GM19455 (cell line): ENCODE data around the gene CAPN5.

ENCODE experiments used
- ATAC-seq: cut with Tn5 transposase; IDR thresholded peaks from one replicate; pipeline ENCODE4 v1.9.1; 2021; ENCODE audit not compliant: unreplicated experiment

Gene CAPN5

DNA sequence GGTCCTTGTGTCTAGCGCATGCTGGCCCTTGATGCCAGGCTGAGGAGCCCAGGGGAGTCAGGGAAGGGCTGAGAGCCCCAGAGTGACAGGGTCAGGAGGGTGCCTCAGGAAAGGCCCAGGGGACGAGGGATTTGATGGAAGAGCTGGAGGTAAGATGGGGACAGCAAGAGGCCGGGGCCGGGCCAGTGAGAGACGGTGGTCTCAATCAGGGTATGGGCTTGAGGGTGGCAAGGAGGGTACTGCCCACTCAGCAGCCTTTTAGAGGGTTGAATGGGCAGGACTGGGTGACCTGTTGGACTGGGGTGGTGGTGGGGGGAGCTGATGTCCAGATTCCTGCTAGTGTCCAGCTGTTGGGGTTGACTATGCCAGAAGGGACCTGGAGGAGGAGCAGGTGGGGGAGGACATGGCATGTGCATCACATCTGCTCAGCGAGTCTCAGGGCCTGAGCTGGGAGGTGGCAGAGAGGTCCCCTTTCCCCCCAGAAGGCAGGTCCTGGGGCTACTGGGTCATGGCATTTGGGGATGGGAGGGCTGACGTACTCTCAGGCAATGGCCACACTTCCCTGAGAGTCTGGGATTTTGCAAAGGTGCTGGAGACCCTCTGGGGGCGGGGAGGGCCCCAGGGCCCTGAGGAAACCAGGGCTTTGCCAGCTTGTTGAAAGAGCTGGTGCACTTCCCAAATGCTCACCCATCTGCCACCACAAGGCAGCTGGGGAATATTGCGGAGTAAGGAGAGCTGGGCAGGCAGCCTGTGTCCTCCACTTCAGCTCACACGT is 79.7 kb downstream of the CAPN5 start:
- ATAC-seq = no peak

GRCh38 chr11:77147036-77147315 is 80.2 kb downstream of the CAPN5 start:
- ATAC-seq = no peak

DNA sequence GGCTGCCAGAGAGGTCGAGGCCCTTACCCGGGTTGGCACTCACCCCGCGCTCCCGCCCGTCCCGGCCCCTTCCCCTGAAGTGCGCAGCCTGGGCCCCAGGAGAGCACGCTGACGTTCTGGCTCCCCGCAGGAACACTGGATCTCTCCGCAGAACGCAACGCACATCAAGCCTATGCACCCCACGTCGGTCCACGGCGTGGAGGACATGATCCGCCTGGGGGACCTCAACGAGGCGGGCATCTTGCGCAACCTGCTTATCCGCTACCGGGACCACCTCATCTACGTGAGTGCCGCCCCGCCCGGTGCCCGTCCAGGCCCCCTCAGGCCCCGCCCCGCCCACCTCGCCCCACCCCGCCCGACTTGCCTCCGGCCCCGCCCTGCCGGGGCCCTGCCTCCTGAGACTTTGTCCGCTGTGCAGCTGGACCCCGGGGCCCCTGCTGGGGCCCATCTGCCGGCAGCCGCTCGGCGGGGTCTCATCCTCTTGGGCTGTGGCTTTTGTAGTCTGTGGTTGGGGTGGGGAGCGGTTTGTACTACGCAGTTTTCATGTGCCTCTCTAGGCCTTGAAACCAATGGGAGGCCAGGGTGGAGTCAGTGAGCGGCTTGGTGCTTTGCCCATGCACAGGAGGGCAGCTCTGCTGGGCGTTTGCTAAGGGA is 81.0 kb downstream of the CAPN5 start:
- ATAC-seq = no peak

GRCh38 chr11:77148963-77149715 is 82.4 kb downstream of the CAPN5 start:
- ATAC-seq = no peak

GRCh38 chr11:77149716-77150392 is 83.1 kb downstream of the CAPN5 start:
- ATAC-seq = no peak

DNA sequence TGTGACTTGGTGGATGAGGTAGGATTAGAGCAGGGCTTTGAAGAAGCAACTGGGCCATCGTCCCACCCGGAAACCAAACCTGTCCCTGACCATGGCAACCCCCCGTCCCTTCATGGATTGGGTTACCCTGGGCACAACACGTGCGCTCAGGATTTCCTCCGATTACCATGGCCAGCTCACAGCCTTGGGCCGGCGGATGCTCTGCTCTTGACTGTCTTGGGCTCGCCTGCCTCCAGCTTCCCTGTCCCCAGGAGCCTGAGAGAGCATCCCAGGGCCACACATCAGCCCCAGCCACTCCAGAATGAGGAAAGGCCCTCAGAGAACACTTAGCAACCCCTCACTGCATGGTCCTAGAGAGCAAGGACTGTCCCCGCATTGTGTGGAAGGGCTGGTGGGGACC is 84.1 kb downstream of the CAPN5 start:
- ATAC-seq = no peak

- no peak for ATAC-seq
Observed at GRCh38 chr11:77151804-77152509, 85.2 kb downstream of the CAPN5 start.

DNA sequence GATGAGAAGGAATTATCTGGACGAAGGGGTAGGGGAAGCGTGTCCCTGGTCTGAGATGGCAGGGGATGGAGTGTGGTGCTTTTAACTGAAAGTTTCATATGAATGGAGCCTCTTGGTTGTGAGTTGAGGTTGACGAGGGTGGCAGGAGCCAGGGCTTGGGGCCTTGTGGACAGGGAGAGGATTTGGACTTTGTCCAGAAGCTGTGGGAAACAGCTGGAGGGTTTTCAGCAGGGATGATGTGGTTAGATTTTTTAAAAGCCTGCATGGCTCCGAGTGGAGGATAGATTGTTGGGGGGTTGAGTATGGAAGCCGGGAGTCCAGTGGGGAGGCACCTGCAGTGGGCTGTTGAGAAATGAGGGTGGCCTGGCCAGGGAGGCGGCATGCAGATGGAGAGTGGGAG is 86.1 kb downstream of the CAPN5 start:
- ATAC-seq = no peak

DNA sequence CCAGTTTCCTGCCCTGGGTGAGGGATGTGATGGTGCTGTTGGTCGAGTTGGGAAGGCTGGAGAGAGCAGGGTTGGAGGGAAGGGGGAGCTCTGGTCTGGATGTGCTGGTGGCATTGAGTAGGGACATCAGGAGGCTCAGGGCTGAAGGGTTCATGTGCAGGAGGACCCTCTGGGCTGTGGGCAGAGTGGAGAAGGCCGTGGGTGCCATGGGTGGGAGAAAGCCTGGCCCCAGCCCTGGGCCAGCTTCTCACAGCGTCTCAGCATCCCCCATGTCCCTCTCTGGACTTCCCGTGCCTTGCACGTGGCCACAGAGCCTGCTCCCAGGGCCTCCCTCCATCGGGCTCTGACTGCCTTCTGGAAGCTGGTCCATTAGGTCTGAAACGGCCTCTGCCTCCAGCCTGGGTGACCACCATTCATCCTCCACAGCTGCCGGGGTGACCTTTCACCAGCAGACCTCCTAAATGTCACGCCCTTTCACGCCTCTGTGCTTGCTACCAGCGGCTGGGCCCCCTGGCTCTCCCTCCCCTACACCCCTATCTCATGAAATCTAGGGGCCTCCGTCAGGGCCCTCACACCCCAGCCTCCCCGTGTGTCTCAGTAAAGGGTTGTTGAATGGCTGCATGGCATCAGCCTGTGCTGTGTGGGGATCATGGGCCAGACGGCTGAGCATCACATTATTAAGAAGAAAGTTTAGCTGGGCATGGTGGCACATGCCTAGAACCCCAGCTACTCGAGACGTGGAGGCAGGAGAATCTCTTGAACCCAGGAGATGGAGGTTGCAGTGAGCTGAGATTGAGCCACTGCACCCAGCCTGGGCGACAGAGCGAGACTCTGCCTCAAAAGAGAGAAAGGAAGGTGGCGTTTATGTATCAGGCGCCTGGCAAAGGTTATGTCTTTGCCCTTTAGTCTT is 86.8 kb downstream of the CAPN5 start:
- no peak for ATAC-seq

DNA sequence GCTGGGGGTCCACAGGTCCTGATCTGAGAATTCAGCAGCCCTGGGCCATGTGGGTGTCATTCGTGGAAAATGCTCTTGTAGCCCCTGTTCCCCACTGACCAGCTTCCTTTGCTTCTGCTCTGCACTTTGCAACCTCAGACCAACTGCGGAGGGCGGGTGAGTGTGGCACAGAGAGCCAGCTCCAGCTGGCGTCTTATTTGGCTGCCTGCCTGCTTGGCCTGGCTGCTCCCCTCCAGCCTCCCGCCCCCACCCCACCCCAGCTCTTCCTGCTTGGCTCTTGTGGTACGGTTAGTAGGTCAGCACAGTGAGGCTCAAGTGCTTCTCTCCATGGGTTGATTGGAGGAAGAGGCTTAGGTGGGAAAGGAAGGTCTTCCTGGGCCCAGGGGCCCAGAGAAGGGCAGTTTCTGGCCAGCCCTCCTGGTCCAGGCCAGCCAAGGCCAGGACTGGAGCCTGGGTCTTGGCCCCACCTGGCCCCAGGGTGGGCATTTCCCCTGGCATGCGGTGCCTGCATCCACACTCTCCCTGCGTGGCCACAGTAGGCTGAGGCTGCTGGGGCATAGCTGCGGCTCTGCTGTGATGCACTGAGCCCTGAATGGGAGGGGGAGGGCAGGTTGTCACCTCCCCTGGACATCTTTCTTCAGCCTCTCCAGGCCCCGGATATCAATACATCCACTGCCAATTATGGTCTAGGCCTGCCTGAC is 87.8 kb downstream of the CAPN5 start:
- ATAC-seq = no peak

DNA sequence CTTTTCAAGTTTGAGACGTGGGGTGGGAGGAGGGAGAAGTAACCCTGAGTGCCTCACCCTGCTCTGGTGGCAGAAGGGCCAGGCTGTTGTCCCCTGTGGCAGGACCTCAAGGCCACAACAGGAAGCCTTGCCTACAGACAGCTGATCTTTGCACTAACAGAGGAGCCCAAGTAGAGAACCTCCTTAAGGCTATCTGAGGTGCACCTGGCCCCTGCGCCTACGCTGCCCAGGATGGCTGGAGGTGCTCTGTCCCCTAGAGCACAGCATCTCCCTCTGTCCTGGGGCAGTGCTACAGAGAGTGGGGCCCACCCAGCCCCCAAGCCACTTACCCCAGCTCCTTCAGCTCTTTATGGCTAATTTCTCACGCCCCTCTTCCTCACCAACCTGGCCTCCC is 88.3 kb downstream of the CAPN5 start:
- ATAC-seq = no peak

DNA sequence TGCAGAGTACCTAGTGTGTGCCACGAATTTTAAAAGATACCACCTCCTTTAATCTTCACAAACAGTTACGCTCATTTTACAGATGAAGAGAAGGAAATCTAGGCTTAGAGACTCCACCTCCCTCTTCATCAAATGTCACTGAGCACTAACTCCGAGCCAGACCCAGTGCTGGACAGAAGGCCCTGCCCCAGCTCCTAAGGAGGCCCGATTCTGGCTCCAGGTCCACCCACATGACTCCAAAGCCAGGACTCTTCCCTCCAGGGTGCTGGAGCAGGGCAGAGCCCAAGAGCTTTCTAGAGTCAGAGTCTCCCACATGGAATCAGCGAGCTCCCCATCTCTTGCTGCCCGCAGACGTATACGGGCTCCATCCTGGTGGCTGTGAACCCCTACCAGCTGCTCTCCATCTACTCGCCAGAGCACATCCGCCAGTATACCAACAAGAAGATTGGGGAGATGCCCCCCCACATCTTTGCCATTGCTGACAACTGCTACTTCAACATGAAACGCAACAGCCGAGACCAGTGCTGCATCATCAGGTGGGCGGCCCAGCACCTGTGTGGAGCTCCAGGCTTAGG is 88.9 kb downstream of the CAPN5 start:
- no peak for ATAC-seq

DNA sequence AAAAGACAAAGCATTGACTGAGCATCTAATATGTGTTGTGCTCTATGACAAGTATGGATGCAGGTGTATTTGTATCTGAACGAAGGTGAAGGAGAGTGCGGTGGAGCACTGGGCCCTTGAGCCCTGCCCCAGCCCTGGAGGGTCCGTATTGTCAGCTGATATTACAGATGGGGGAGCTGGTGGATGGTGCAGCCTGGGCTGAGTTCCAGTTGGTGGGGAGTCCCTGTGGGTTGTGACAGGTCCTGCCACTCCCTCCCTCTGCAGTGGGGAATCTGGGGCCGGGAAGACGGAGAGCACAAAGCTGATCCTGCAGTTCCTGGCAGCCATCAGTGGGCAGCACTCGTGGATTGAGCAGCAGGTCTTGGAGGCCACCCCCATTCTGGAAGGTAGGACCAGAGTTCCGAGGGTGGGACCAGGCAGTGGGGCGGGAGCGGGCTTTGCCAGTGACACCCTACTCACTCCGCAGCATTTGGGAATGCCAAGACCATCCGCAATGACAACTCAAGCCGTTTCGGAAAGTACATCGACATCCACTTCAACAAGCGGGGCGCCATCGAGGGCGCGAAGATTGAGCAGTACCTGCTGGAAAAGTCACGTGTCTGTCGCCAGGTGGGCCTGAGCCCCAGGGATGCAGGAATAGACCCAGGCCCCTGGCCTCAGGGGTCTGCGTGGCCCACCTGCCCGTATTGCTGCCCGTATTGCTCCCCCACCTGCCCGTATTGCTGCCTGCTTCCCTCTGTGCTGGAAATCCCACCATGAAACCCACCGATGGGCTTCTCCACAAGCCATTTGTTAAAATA is 89.8 kb downstream of the CAPN5 start:
- ATAC-seq = no peak

DNA sequence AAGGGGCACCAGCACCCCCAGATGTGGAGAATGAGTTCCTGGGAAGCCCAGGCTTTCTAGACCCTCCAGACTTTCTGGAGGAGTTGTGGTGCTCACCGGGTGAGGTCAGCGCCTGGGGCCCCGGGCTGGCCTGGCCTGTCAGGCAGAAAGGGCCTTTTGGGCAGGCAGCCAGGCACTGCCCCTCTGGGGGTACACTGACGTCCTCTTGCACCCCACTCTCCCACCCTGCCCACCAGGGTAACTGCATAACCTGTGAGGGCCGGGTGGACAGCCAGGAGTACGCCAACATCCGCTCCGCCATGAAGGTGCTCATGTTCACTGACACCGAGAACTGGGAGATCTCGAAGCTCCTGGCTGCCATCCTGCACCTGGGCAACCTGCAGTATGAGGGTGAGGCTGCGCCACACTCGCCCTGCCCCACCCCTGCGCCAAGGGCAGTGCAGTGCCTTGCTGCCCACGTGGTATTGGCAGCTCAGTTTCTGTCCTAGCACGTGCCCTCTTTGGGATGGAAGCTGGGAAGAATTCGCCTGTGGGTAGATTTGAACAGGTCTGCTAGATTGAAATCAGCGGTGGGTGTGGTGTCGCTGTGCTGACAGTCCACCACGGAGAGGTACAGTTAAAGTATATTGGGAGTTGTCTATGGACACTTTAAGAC is 91.4 kb downstream of the CAPN5 start:
- no peak for ATAC-seq

DNA sequence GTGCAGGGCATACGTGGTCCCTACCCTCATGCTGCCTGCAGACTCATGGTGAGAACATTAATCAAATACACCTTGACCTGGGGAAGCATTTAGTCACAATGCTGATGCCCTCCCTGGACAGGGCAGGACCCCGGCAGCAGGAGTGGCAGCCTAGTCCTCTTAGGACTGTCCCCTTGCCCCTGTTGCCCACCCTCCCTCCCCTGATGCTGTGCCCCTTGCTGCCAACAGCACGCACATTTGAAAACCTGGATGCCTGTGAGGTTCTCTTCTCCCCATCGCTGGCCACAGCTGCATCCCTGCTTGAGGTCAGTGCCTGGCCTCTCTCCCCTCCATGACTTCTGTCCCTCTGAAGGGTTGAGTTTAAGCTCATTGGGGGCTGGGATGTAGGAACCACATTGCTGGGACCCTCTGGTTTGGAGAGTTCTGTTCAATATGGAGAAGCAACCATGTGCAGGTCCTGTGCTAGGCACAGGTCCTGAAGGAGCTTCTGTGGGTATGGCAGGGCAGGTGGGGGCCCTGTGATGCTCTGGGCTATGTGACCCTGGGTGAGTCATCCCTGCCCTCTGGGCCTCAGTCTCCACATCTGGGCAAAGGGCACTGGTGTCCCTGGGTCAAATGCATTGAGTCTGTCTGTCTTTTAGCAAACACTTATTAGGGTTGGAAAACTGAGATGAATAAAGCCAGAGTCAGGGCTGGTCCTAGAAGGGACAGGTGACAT is 92.6 kb downstream of the CAPN5 start:
- ATAC-seq = no peak

GRCh38 chr11:77159937-77160495 is 93.2 kb downstream of the CAPN5 start:
- no peak for ATAC-seq

GRCh38 chr11:77163271-77163670 is 96.5 kb downstream of the CAPN5 start:
- ATAC-seq = no peak
